ENCODE measurements around the gene SFT2D1. TPM values are rescaled to one million over a fixed set of nuclear protein-coding genes. Genes with fewer than 3 reads are reported as not detected.

Gene SFT2D1
- total RNA-seq, 1 donor: 25.7 TPM

- Histone ChIP-seq H3K27ac (ENCODE audit: low read depth, low read length) (no peak overlapping the region), H3K4me2 (ENCODE audit: insufficient read depth, low read length) (no peak overlapping the region), H3K27me3 (ENCODE audit: insufficient read depth, low read length) (no peaks in the 10 kb centered on the region), H2AFZ (ENCODE audit: low read length) (no peak overlapping the region), H3K79me2 (ENCODE audit: insufficient read depth, low read length) (peaks cover 10% of the 10 kb centered on the region), H3K36me3 (ENCODE audit: insufficient read depth, low read length) (no peaks in the 10 kb centered on the region), H3K9me3 (ENCODE audit: low read depth, low read length) (no peaks in the 10 kb centered on the region), H3K4me3 (ENCODE audit: insufficient read depth, low read length) (no peak overlapping the region), H4K20me1 (ENCODE audit: insufficient read depth, low read length) (no peaks in the 10 kb centered on the region), H3K4me1 (ENCODE audit: insufficient read depth, low read length) (no peaks in the 10 kb centered on the region)
- TF ChIP-seq, protein P1, sequence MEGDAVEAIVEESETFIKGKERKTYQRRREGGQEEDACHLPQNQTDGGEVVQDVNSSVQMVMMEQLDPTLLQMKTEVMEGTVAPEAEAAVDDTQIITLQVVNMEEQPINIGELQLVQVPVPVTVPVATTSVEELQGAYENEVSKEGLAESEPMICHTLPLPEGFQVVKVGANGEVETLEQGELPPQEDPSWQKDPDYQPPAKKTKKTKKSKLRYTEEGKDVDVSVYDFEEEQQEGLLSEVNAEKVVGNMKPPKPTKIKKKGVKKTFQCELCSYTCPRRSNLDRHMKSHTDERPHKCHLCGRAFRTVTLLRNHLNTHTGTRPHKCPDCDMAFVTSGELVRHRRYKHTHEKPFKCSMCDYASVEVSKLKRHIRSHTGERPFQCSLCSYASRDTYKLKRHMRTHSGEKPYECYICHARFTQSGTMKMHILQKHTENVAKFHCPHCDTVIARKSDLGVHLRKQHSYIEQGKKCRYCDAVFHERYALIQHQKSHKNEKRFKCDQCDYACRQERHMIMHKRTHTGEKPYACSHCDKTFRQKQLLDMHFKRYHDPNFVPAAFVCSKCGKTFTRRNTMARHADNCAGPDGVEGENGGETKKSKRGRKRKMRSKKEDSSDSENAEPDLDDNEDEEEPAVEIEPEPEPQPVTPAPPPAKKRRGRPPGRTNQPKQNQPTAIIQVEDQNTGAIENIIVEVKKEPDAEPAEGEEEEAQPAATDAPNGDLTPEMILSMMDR (IDR thresholded peaks at IDR 0.05; ENCODE audit: extremely low read depth, low read depth, low read length): no peak
- DNase-seq (ENCODE audit: insufficient read length, low spot score, missing footprints): no peak
Measured at GRCh38 chr6:166379800-166380199, 37.5 kb upstream of the SFT2D1 start.

DNA sequence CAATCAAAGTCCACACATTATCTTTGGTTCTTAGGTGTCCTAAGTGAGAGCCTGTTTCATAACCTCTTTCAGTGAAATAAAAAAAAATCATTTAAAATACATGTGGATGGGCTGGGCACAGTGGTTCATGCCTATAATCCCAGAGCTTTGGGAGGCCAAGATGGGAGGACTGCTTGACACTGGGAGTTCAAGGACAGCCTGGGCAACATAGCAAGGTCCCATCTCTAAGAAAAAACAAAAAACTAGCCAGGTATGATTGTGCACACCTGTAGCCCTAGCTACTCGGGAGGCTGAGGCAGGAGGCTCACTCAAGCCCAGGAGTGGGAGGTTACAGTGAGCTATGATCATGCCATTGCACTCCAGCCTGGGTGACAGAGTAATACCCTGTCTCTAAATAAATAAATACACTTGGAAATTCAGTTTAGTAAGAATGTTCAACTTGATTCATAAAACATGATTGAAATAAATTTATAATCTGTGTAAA lies 36.8 kb upstream of the SFT2D1 start:
- Histone ChIP-seq H3K79me2 (ENCODE audit: insufficient read depth, low read length) (peaks cover 10% of the 10 kb centered on the region), H3K9me3 (ENCODE audit: low read depth, low read length) (no peaks in the 10 kb centered on the region), H4K20me1 (ENCODE audit: insufficient read depth, low read length) (no peaks in the 10 kb centered on the region), H2AFZ (ENCODE audit: low read length) (no peak overlapping the region), H3K4me1 (ENCODE audit: insufficient read depth, low read length) (no peaks in the 10 kb centered on the region), H3K36me3 (ENCODE audit: insufficient read depth, low read length) (no peaks in the 10 kb centered on the region), H3K27me3 (ENCODE audit: insufficient read depth, low read length) (no peaks in the 10 kb centered on the region), H3K4me3 (ENCODE audit: insufficient read depth, low read length) (no peak overlapping the region), H3K27ac (ENCODE audit: low read depth, low read length) (no peak overlapping the region), H3K4me2 (ENCODE audit: insufficient read depth, low read length) (no peak overlapping the region)
- TF ChIP-seq, protein P1 (IDR thresholded peaks at IDR 0.05; ENCODE audit: extremely low read depth, low read depth, low read length): no peak
- DNase-seq (ENCODE audit: insufficient read length, low spot score, missing footprints): no peak

DNA sequence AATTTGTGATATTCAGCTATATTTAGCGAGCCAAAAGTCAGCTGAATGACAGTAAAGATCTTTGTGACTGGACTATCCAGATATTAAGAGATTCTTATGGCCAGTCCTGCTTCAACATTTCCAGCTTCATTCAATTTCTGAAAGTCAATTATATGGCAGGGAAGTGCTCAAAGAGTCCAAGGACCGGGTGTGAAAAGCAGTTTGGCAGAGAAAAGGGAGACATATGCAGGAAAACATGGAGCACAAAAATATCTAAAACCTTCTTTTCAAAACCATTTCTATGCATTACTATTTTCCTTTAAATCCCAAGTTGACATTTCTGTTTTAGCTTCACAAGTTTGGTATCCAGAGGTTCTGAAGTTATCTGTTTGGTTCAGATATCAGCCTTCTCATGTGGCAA lies 35.4 kb upstream of the SFT2D1 start:
- Histone ChIP-seq H3K4me2 (ENCODE audit: insufficient read depth, low read length) (no peak overlapping the region), H3K27ac (ENCODE audit: low read depth, low read length) (no peak overlapping the region), H3K27me3 (ENCODE audit: insufficient read depth, low read length) (no peaks in the 10 kb centered on the region), H3K4me3 (ENCODE audit: insufficient read depth, low read length) (no peak overlapping the region), H2AFZ (ENCODE audit: low read length) (no peak overlapping the region), H3K4me1 (ENCODE audit: insufficient read depth, low read length) (no peaks in the 10 kb centered on the region), H3K9me3 (ENCODE audit: low read depth, low read length) (no peaks in the 10 kb centered on the region), H4K20me1 (ENCODE audit: insufficient read depth, low read length) (no peaks in the 10 kb centered on the region), H3K79me2 (ENCODE audit: insufficient read depth, low read length) (peaks cover 10% of the 10 kb centered on the region), H3K36me3 (ENCODE audit: insufficient read depth, low read length) (no peaks in the 10 kb centered on the region)
- TF ChIP-seq, protein P1 (IDR thresholded peaks at IDR 0.05; ENCODE audit: extremely low read depth, low read depth, low read length): no peak
- no peak for DNase-seq (ENCODE audit: insufficient read length, low spot score, missing footprints)

GRCh38 chr6:166375013-166375412 lies 32.7 kb upstream of the SFT2D1 start:
- Histone ChIP-seq H2AFZ (ENCODE audit: low read length) (no peak overlapping the region), H3K36me3 (ENCODE audit: insufficient read depth, low read length) (no peaks in the 10 kb centered on the region), H3K27ac (ENCODE audit: low read depth, low read length) (no peak overlapping the region), H3K4me1 (ENCODE audit: insufficient read depth, low read length) (no peaks in the 10 kb centered on the region), H3K4me3 (ENCODE audit: insufficient read depth, low read length) (no peak overlapping the region), H3K4me2 (ENCODE audit: insufficient read depth, low read length) (no peak overlapping the region), H3K9me3 (ENCODE audit: low read depth, low read length) (no peaks in the 10 kb centered on the region), H4K20me1 (ENCODE audit: insufficient read depth, low read length) (no peaks in the 10 kb centered on the region), H3K27me3 (ENCODE audit: insufficient read depth, low read length) (no peaks in the 10 kb centered on the region), H3K79me2 (ENCODE audit: insufficient read depth, low read length) (peaks cover 2% of the 10 kb centered on the region)
- no peak for DNase-seq (ENCODE audit: insufficient read length, low spot score, missing footprints)
- TF ChIP-seq, protein P1 (IDR thresholded peaks at IDR 0.05; ENCODE audit: extremely low read depth, low read depth, low read length): no peak
